H1 (cell line): ENCODE results near the gene SASH3. TPM values are rescaled to one million over a fixed set of nuclear protein-coding genes. Genes with fewer than 3 reads are reported as not detected.

Experiments used
- CTCF ChIA-PET: fragments of 300-600 bp; sonication (Branson Sonifier 250); formaldehyde crosslinking; loops from one replicate; lab custom pipeline; 2021; ENCODE audit not compliant: partially characterized antibody; lab: Charles Lee
- POLR2A ChIA-PET: fragments of 300-600 bp; sonication (Branson Sonifier 250); formaldehyde crosslinking; loops from one replicate; lab custom pipeline; 2021; ENCODE audit warnings: inconsistent platforms; ENCODE audit not compliant: partially characterized antibody; lab: Charles Lee
- DNase-seq, 2 experiments: peaks; one replicate each; pipeline versions ENCODE4 v3.0.0 to v3.0.0-alpha.2; 2010 to 2022; ENCODE audit warnings: low spot score in 2 of 2, low read depth in 1 of 2, mixed read lengths in 1 of 2
- FAIRE-seq: peaks from 2 replicates; lab custom pipeline; 2011; peaks lifted over from hg19 to GRCh38; lab: Jason Lieb, UNC
- H2AFZ ChIP-seq: 2 replicates; pipeline ENCODE4 v1.8.1; 2012; ENCODE audit warnings: low read length, inconsistent platforms
- H2AK5ac ChIP-seq: 2 replicates; pipeline ENCODE4 v1.6.1; 2013; ENCODE audit warnings: low read depth, low read length
- H2BK120ac ChIP-seq: replicated peaks from 2 replicates; pipeline ENCODE3; 2013; ENCODE audit warnings: low read depth, low read length, inconsistent platforms
- H2BK12ac ChIP-seq: 2 replicates; pipeline ENCODE4 v1.6.1; 2013; ENCODE audit warnings: low read depth, low read length
- H2BK15ac ChIP-seq: 2 replicates; pipeline ENCODE4 v1.6.1; 2013; ENCODE audit warnings: low read length
- H2BK20ac ChIP-seq: 2 replicates; pipeline ENCODE4 v1.6.1; 2013; ENCODE audit warnings: low read length
- H2BK5ac ChIP-seq: 2 replicates; pipeline ENCODE4 v1.6.1; 2013; ENCODE audit warnings: low read depth, low read length
- H3K14ac ChIP-seq: 2 replicates; pipeline ENCODE4 v1.6.1; 2013; ENCODE audit warnings: inconsistent platforms; ENCODE audit not compliant: insufficient read length
- H3K18ac ChIP-seq: 2 replicates; pipeline ENCODE4 v1.6.1; 2013; ENCODE audit warnings: low read length; ENCODE audit errors: extremely low read depth
- H3K23ac ChIP-seq: 2 replicates; pipeline ENCODE4 v1.6.1; 2013; ENCODE audit warnings: inconsistent platforms; ENCODE audit not compliant: insufficient read length
- H3K23me2 ChIP-seq: 2 replicates; pipeline ENCODE4 v1.6.1; 2013; ENCODE audit warnings: low read depth, low read length
- H3K27ac ChIP-seq: 2 replicates; pipeline ENCODE4 v1.6.1; 2011; ENCODE audit warnings: low read depth, low read length, inconsistent platforms
- H3K27me3 ChIP-seq, 4 experiments: replicated peaks in 1 of 4; 1 replicate in 1 of 4; 2 replicates in 3 of 4; pipeline versions ENCODE4 v1.6.1 to v1.8.1; 2011 to 2013; ENCODE audit warnings: low read length in 3 of 4, mild to moderate bottlenecking in 3 of 4, inconsistent platforms in 2 of 4, mixed read lengths in 2 of 4, moderate library complexity in 1 of 4; ENCODE audit not compliant: control insufficient read depth in 3 of 4, insufficient read depth in 3 of 4; ENCODE audit errors: extremely low read depth in 1 of 4
- H3K36me3 ChIP-seq, 4 experiments: 2 replicates each; pipeline versions ENCODE4 v1.6.1 to v1.8.1; 2011 to 2013; ENCODE audit warnings: mild to moderate bottlenecking in 4 of 4, low read length in 3 of 4, moderate library complexity in 2 of 4, control low read depth in 1 of 4, inconsistent platforms in 1 of 4; ENCODE audit not compliant: insufficient read depth in 4 of 4, control insufficient read depth in 2 of 4
- H3K4ac ChIP-seq: replicated peaks from 2 replicates; pipeline ENCODE3; 2013; ENCODE audit warnings: low read length, low read depth, mixed read lengths, inconsistent platforms; ENCODE audit not compliant: insufficient read length
- H3K4me1 ChIP-seq, 4 experiments: replicated peaks in 1 of 4; 1 replicate in 1 of 4; 2 replicates in 3 of 4; pipeline versions ENCODE4 v1.6.1 to v1.8.1; 2011 to 2013; ENCODE audit warnings: low read length in 3 of 4, inconsistent platforms in 2 of 4, mixed read lengths in 1 of 4; ENCODE audit not compliant: insufficient read depth in 4 of 4, control insufficient read depth in 3 of 4
- H3K4me2 ChIP-seq, 2 experiments: 2 replicates each; pipeline versions ENCODE4 v1.6.1 to v1.8.1; 2011 to 2013; ENCODE audit warnings: low read depth in 2 of 2, low read length in 2 of 2, control low read depth in 1 of 2, inconsistent platforms in 1 of 2, mild to moderate bottlenecking in 1 of 2; ENCODE audit not compliant: insufficient read depth in 1 of 2
- H3K4me3 ChIP-seq, 4 experiments: fragments of 200-600, 300-600 bp in 1 of 4; sonication (generic), shearing (Covaris generic), sonication (Bioruptor Twin) in 1 of 4; 2 replicates each; pipeline versions ENCODE4 v1.5.1 to v1.8.1; 2011 to 2016; ENCODE audit warnings: low read length in 4 of 4, low read depth in 3 of 4, control low read depth in 2 of 4, inconsistent platforms in 2 of 4, mild to moderate bottlenecking in 2 of 4, mixed read lengths in 1 of 4, moderate library complexity in 1 of 4; ENCODE audit not compliant: insufficient read depth in 2 of 4; ENCODE audit errors: extremely low read depth in 1 of 4
- H3K56ac ChIP-seq: replicated peaks from 2 replicates; pipeline ENCODE3; 2013; ENCODE audit warnings: low read depth, mild to moderate bottlenecking, mixed read lengths, low read length, inconsistent platforms; ENCODE audit not compliant: insufficient read length
- H3K79me1 ChIP-seq: 2 replicates; pipeline ENCODE4 v1.6.1; 2013; ENCODE audit warnings: low read depth, low read length, control low read depth
- H3K79me2 ChIP-seq, 2 experiments: 2 replicates each; pipeline versions ENCODE4 v1.6.1 to v1.8.1; 2012 to 2013; ENCODE audit warnings: low read length in 2 of 2, mild to moderate bottlenecking in 2 of 2, inconsistent platforms in 1 of 2; ENCODE audit not compliant: insufficient read depth in 2 of 2, control insufficient read depth in 1 of 2
- H3K9ac ChIP-seq, 4 experiments: replicated peaks in 1 of 4; 1 replicate in 1 of 4; 2 replicates in 3 of 4; pipeline versions ENCODE4 v1.6.1 to v1.8.1; 2011 to 2013; ENCODE audit warnings: low read depth in 3 of 4, low read length in 3 of 4, control low read depth in 2 of 4, mild to moderate bottlenecking in 2 of 4, moderate library complexity in 2 of 4, inconsistent platforms in 1 of 4; ENCODE audit errors: extremely low read depth in 1 of 4
- H3K9me3 ChIP-seq, 2 experiments: 2 replicates each; pipeline versions ENCODE4 v1.6.1 to v1.8.1; 2012 to 2013; ENCODE audit warnings: mild to moderate bottlenecking in 2 of 2, moderate library complexity in 2 of 2, control low read depth in 1 of 2, inconsistent platforms in 1 of 2, low read depth in 1 of 2, low read length in 1 of 2, mixed read lengths in 1 of 2; ENCODE audit not compliant: insufficient read depth in 2 of 2
- H4K20me1 ChIP-seq, 2 experiments: replicated peaks in 1 of 2; 2 replicates each; pipeline versions ENCODE3 to v1.8.1; 2011 to 2013; ENCODE audit warnings: inconsistent platforms in 2 of 2, low read length in 2 of 2, mild to moderate bottlenecking in 1 of 2; ENCODE audit not compliant: insufficient read depth in 2 of 2, control insufficient read depth in 1 of 2
- H4K5ac ChIP-seq: 2 replicates; pipeline ENCODE4 v1.6.1; 2013; ENCODE audit warnings: low read length, low read depth, mixed read lengths, inconsistent platforms; ENCODE audit not compliant: insufficient read length
- H4K8ac ChIP-seq: 2 replicates; pipeline ENCODE4 v1.8.0; 2013; ENCODE audit warnings: mild to moderate bottlenecking, moderate library complexity, low read length, inconsistent platforms; ENCODE audit not compliant: insufficient read depth; ENCODE audit errors: extremely low read depth
- H4K91ac ChIP-seq: replicated peaks from 2 replicates; pipeline ENCODE3; 2013; ENCODE audit warnings: low read length, mixed read lengths, inconsistent platforms; ENCODE audit not compliant: insufficient read length
- BCL11A ChIP-seq, 2 experiments: IDR thresholded peaks; one replicate each; pipeline ENCODE4 v1.6.1; 2011; ENCODE audit warnings: low read depth in 2 of 2, low read length in 2 of 2, mild to moderate bottlenecking in 2 of 2
- CEBPB ChIP-seq: IDR thresholded peaks from 2 replicates; pipeline ENCODE4 v1.6.1; 2012; ENCODE audit warnings: low read depth, low read length
- EGR1 ChIP-seq: IDR thresholded peaks from 2 replicates; pipeline ENCODE4 v1.6.1; 2011; ENCODE audit warnings: low read depth, low read length, borderline replicate concordance
- EP300 ChIP-seq, 2 experiments: IDR thresholded peaks; 1 replicate in 1 of 2; 2 replicates in 1 of 2; pipeline ENCODE4 v1.6.1; 2011 to 2012; ENCODE audit warnings: low read depth in 2 of 2, low read length in 2 of 2, mild to moderate bottlenecking in 2 of 2, borderline replicate concordance in 1 of 2, inconsistent platforms in 1 of 2, moderate library complexity in 1 of 2
- EZH2 ChIP-seq: fragments of 200-600 bp; sonication (generic); IDR thresholded peaks from 2 replicates; pipeline ENCODE4 v1.7.1; 2012; ENCODE audit warnings: low read depth, mild to moderate bottlenecking, moderate library complexity, low read length, inconsistent platforms; ENCODE audit not compliant: severe bottlenecking
- HDAC6 ChIP-seq: IDR thresholded peaks from one replicate; pipeline ENCODE4 v1.7.1; 2012; ENCODE audit warnings: low read depth, mild to moderate bottlenecking, inconsistent platforms, low read length, moderate library complexity
- PHF8 ChIP-seq: fragments of 200-600 bp; sonication (generic); conservative IDR thresholded peaks from 2 replicates; pipeline ENCODE4 v1.7.1; 2012; ENCODE audit warnings: low read depth, mild to moderate bottlenecking, inconsistent platforms, low read length, moderate library complexity
- POLR2A ChIP-seq, 2 experiments: IDR thresholded peaks; 1 replicate in 1 of 2; 2 replicates in 1 of 2; pipeline ENCODE4 v1.6.1; 2011; ENCODE audit warnings: low read depth in 2 of 2, low read length in 2 of 2, mild to moderate bottlenecking in 2 of 2; ENCODE audit errors: control extremely low read depth in 1 of 2
- SIN3A ChIP-seq, 2 experiments: IDR thresholded peaks in 1 of 2; conservative IDR thresholded peaks in 1 of 2; 2 replicates each; pipeline ENCODE4 v1.6.1; 2011 to 2012; ENCODE audit warnings: low read length in 2 of 2, improper control_type of control experiment in 1 of 2, low read depth in 1 of 2, mild to moderate bottlenecking in 1 of 2
- SUZ12 ChIP-seq: fragments of 200-600 bp; sonication (generic); IDR thresholded peaks from 2 replicates; pipeline ENCODE4 v1.6.1; 2012; ENCODE audit warnings: mild to moderate bottlenecking, inconsistent platforms, low read length, moderate library complexity, mixed read lengths
- WGBS, 2 experiments: shearing (Covaris generic) in 1 of 2; methylation state at CpG; one replicate each; pipeline versions ENCODE4 v1.1.6 to v1.1.7; 2013 to 2015; ENCODE audit warnings: low lambda C conversion rate in 2 of 2, mixed read lengths in 2 of 2, inconsistent platforms in 1 of 2, low coverage in 1 of 2, missing lambda C conversion rate in 1 of 2; ENCODE audit not compliant: insufficient replicate concordance in 2 of 2, insufficient coverage in 1 of 2, insufficient read length in 1 of 2; ENCODE audit errors: extremely low coverage in 1 of 2, missing lambda C conversion rate in 1 of 2; 5-methylcytosine and 5-hydroxymethylcytosine counted together
- polyA plus RNA-seq, 7 experiments: library from polyadenylated mRNA; depleted of rRNA in 3 of 7; stranded (reverse) in 5 of 7; unstranded in 2 of 7; fragments of >200 nt in 5 of 7; fragments of 200-250 nt in 2 of 7; gene quantifications; 1 replicate in 5 of 7; 2 replicates in 1 of 7; 4 replicates in 1 of 7; pipeline versions ENCODE4 v1.2.1 to v1.2.3, GENCODE V29; 2011 to 2013; ENCODE audit warnings: missing spikeins in 2 of 7, mixed read lengths in 2 of 7
- total RNA-seq: library from RNA; stranded (reverse); fragmentation: NEBNext Ultra II Directional; extraction: Animal tissue kit (Norgen Biotek cat#: 25700); gene quantifications from 2 replicates; pipeline ENCODE4 v1.2.1, GENCODE V29; 2021
- TF ChIP-seq, protein P1 (sequence below): IDR thresholded peaks from 2 replicates; pipeline ENCODE4 v1.6.1; 2012; ENCODE audit warnings: inconsistent platforms

SASH3 gene
- total and polyA plus RNA-seq, 2 of the 8 experiments (the other 6 are each of a cell fraction or from before 2014, with no cell fraction given) = not detected

DNA sequence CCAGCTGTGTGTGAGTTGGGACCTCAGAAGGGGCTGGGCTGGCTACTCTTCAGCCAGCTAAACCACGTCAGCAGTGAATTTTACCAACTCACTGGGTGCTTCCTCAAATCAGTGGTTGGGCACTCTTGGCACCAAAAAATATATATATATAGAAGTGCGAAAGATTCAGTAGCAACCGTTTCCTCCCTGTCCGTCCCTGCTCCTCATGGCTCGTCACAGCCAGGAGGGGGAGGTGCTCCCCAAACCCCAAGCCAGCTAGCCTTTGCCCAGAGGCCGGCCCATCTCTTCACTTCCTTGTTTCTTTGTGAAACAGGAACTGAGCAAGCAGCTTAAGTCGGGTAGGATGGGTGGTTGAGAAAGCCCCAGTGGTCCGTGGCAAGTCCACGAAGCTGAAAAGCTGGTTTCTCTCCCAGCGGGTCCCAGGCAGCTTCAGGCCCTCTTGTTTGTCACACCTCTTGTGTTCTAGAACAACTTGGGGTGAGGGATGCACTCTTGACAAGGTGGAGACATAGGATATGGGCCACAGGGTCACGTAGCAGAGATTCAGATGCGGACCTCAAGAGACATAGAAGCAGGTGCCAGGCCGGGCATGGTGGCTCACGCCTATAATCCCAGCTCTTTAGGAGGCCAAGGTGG, 6.8 kb upstream of the SASH3 start:
- no peak overlapping the region for H3K56ac ChIP-seq
- no peak overlapping the region for H3K4me2 ChIP-seq
- no peak overlapping the region for H3K14ac ChIP-seq
- H3K27me3 ChIP-seq = no peaks in the 10 kb centered on the region
- no peak overlapping the region for H2BK12ac ChIP-seq
- H3K4me3 ChIP-seq = no peak overlapping the region
- no peak overlapping the region for H2BK15ac ChIP-seq
- H2BK120ac ChIP-seq = no peak overlapping the region
- no peak overlapping the region for H2BK20ac ChIP-seq
- ChIA-PET POLR2A (interaction anchor here (1.2 kb wide), 1 partner anchor 56 kb away, joined by 3 read pairs; no protein-coding TSS in a partner anchor), CTCF (interaction anchor here (0.6 to 4.4 kb wide), 7 partner anchors 10 to 136 kb away, joined by 3 to 24 read pairs (median 4); no protein-coding TSS in a partner anchor)
- H3K36me3 ChIP-seq = no peaks in the 10 kb centered on the region
- H3K23ac ChIP-seq = no peak overlapping the region
- no peaks in the 10 kb centered on the region for H3K79me2 ChIP-seq
- no peaks in the 10 kb centered on the region for H3K9me3 ChIP-seq
- no peak overlapping the region for H4K8ac ChIP-seq
- H4K91ac ChIP-seq = no peak overlapping the region
- no peak overlapping the region for H3K18ac ChIP-seq
- no peaks in the 10 kb centered on the region for H3K23me2 ChIP-seq
- no peak overlapping the region for H3K4ac ChIP-seq
- no peak overlapping the region for H4K5ac ChIP-seq
- DNase-seq (no peak), FAIRE-seq (no peak)
- 86% methylated on average over 10 of the region's 14 CpGs; no CpG with 5 or more reads in 1 of the 2 experiments for WGBS, 2 experiments
- no peaks in the 10 kb centered on the region for H4K20me1 ChIP-seq
- H2AFZ ChIP-seq = no peak overlapping the region
- no peak overlapping the region for H3K9ac ChIP-seq
- no peak overlapping the region for H2AK5ac ChIP-seq
- H2BK5ac ChIP-seq = no peak overlapping the region
- peaks cover 0 to 2% (median 0%) of the 10 kb centered on the region in 4 experiments; a peak in 3 of 7 replicates for H3K4me1 ChIP-seq
- no peak for TF ChIP-seq PHF8
- no peak for TF ChIP-seq EZH2
- no peak for TF ChIP-seq HDAC6
- no peak for TF ChIP-seq EP300 (IDR thresholded peaks at IDR 0.05; ENCODE audit: borderline replicate concordance in 1 of 2, low read depth in 2 of 2, low read length in 2 of 2)
- TF ChIP-seq BCL11A (IDR thresholded peaks at IDR 0.05; ENCODE audit: low read depth in 2 of 2, low read length in 2 of 2) = no peak
- TF ChIP-seq, protein P1, sequence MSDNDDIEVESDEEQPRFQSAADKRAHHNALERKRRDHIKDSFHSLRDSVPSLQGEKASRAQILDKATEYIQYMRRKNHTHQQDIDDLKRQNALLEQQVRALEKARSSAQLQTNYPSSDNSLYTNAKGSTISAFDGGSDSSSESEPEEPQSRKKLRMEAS = no peak
- TF ChIP-seq SUZ12 = no peak
- no peak for TF ChIP-seq SIN3A (conservative IDR thresholded peaks at IDR 0.05 in 1 of 2, IDR thresholded peaks at IDR 0.05 in 1 of 2; ENCODE audit: low read depth in 1 of 2, low read length in 2 of 2)
- no peak for TF ChIP-seq EGR1
- no peak for TF ChIP-seq CEBPB
- no peak for TF ChIP-seq POLR2A (IDR thresholded peaks at IDR 0.05; ENCODE audit: control extremely low read depth in 1 of 2, low read depth in 2 of 2, low read length in 2 of 2)
- H3K79me1 ChIP-seq = no peaks in the 10 kb centered on the region
- H3K27ac ChIP-seq = no peak overlapping the region
